Heart right ventricle (tissue), 16 donors: ENCODE measurements around the gene COL26A1. TPM values are rescaled to one million over a fixed set of nuclear protein-coding genes. Genes with fewer than 3 reads are reported as not detected.

Source experiments
- ATAC-seq, 8 donors: fragments of 200-7000 bp; cut with Tn5 transposase; one replicate each; pipeline ENCODE4 v1.9.1; 2020; ENCODE audit warnings: mild to moderate bottlenecking in 8 of 8, moderate library complexity in 8 of 8, moderate number of reproducible peaks in 1 of 8
- DNase-seq, 2 donors: peaks; one replicate each; pipeline ENCODE4 v3.0.0-alpha.2; 2020
- H3K27ac ChIP-seq, 10 donors: fragments of 200-600 bp; sonication (generic) in 2 of 10; one replicate each; pipeline versions ENCODE4 v1.5.0 to v1.8.0; 2020 to 2022; ENCODE audit warnings: mild to moderate bottlenecking in 3 of 10
- H3K27me3 ChIP-seq, 7 donors: fragments of 200-600 bp; one replicate each; pipeline ENCODE4 v1.8.0; 2021 to 2022; ENCODE audit warnings: mild to moderate bottlenecking in 2 of 7
- H3K36me3 ChIP-seq, 9 donors: fragments of 200-600 bp; sonication (generic) in 1 of 9; one replicate each; pipeline versions ENCODE4 v1.5.0 to v1.8.0; 2020 to 2022; ENCODE audit warnings: mild to moderate bottlenecking in 2 of 9
- H3K4me1 ChIP-seq, 9 donors: fragments of 200-600 bp; sonication (generic) in 1 of 9; one replicate each; pipeline versions ENCODE4 v1.5.0 to v1.8.0; 2020 to 2022; ENCODE audit warnings: mild to moderate bottlenecking in 4 of 9
- H3K4me3 ChIP-seq, 10 donors: fragments of 200-600 bp; sonication (generic) in 2 of 10; one replicate each; pipeline versions ENCODE4 v1.5.0 to v1.8.0; 2020 to 2022; ENCODE audit warnings: mild to moderate bottlenecking in 7 of 10, moderate library complexity in 2 of 10
- H3K9me3 ChIP-seq, 11 donors: fragments of 200-600 bp in 10 of 11; sonication (generic) in 2 of 11; one replicate each; pipeline versions ENCODE4 v1.5.0 to v1.8.0; 2013 to 2022; ENCODE audit warnings: mild to moderate bottlenecking in 2 of 11, control low read depth in 1 of 11, moderate library complexity in 1 of 11
- CTCF ChIP-seq, 9 donors: fragments of 200-600 bp; sonication (generic) in 2 of 9; IDR thresholded peaks; one replicate each; pipeline versions ENCODE4 v1.5.0 to v1.8.0; 2021 to 2022; ENCODE audit warnings: antibody characterized with exemption in 9 of 9, mild to moderate bottlenecking in 5 of 9, moderate library complexity in 1 of 9
- WGBS, 2 donors: extraction: QIAGEN DNeasy Blood & Tissue Kit; methylation state at CpG; one replicate each; pipeline ENCODE4 v1.1.7; 2013; ENCODE audit warnings: inconsistent platforms in 1 of 2; 5-methylcytosine and 5-hydroxymethylcytosine counted together
- intact Hi-C, 10 donors: fragments of 100-400 bp; cut with DNase I; formaldehyde crosslinking; loops; one replicate each; pipeline versions ENCODE4 v1.11.1 to v1.14.2; 2022
- polyA plus RNA-seq, 2 donors: library from polyadenylated mRNA; stranded (reverse); fragments of 200-250 nt; gene quantifications; one replicate each; pipeline ENCODE4 v1.2.3, GENCODE V29; 2013
- total RNA-seq, 10 donors: library from RNA; stranded (reverse); fragmentation: NEBNext Ultra II Directional in 3 of 10; extraction: Animal tissue kit (Norgen Biotek cat#: 25700) in 3 of 10; gene quantifications; one replicate each; pipeline versions ENCODE4 v1.2.1 to v1.2.4, GENCODE V29; 2021 to 2023
- donor health status: Arrhythmogenic right ventricular cardiomyopathy.
- donor health status: ischemic (EF 13 %, LVEDD 7.1; RV severe dilation, severe dysfunction).
- donor health status: healthy with polysubstance abuse.
- donor health status: DM: no; HTN: yes; CAD: no.
- donor health status: DM: no; HTN: no; CAD: no.
- donor health status: ischemic (EF 25% LVEDD 6.9; RV normal size, moderate dysfunction).
- donor health status: ischemic (EF 25% LVEDD 5.7; RV mildly dilated, moderate dysfunction).
- donor health status: healthy.
- donor health status: DM: yes; HTN: yes; CAD: no.
- donor health status: Ischemic cardiomyopathy.
- donor health status: ischemic (EF 35%, LVEDD 5.7; RV mildly dilated, moderate dysfunction).
- donor health status: nonischemic (EF 11% LVEDD 7.7; RV severe dilation, severe dysfunction).
- donor health status: DM: yes; HTN: yes; CAD: no.
- donor health status: PGD.
- donor health status: ischemic (EF 29% LVEDD 5.4; RV normal size, mild dysfunction).
- donor health status: nonischemic (EF 23%, LVEDD 6.1; RV moderate dilation, normal function).

Gene COL26A1
- total and polyA plus RNA-seq, 12 donors, result 0.07 to 0.50 TPM; not detected in 10

GRCh38 chr7:101378751-101379174 lies 16.1 kb downstream of the COL26A1 start:
- peak; percentile 22 to 33 for DNase-seq
- H3K9me3 ChIP-seq, result peaks cover 0 to 23% (median 0%) of the 10 kb centered on the region in 11 donors
- no peaks in the 10 kb centered on the region for H3K36me3 ChIP-seq
- peaks cover 0 to 20% (median 0%) of the 10 kb centered on the region in 7 donors for H3K27me3 ChIP-seq
- TF ChIP-seq CTCF (IDR thresholded peaks at IDR 0.05), result peak in 3 of 9 donors; percentile 5 to 15 (median 11)
- H3K27ac ChIP-seq, result no peak overlapping the region
- intact Hi-C loops, result no loop called here
- peaks cover 0 to 7% (median 0%) of the 10 kb centered on the region in 9 donors for H3K4me1 ChIP-seq
- WGBS, 2 donors, result 14 to 18% methylated on average over 13 of the region's 13 CpGs
- peak in 3 of 8 donors; percentile 35 to 63 (median 45) for ATAC-seq
- no peak overlapping the region for H3K4me3 ChIP-seq

- intact Hi-C loops, result no loop called here
- Histone ChIP-seq H3K27ac (no peak overlapping the region), H3K27me3 (peaks cover 0 to 15% (median 0%) of the 10 kb centered on the region in 7 donors), H3K4me3 (no peak overlapping the region), H3K9me3 (peaks cover 0 to 23% (median 0%) of the 10 kb centered on the region in 11 donors), H3K36me3 (no peaks in the 10 kb centered on the region), H3K4me1 (peaks cover 0 to 7% (median 0%) of the 10 kb centered on the region in 9 donors)
- WGBS, 2 donors, result 87 to 92% methylated on average over 4 of the region's 4 CpGs
- no peak for DNase-seq
- TF ChIP-seq CTCF (IDR thresholded peaks at IDR 0.05), result no peak
- ATAC-seq, result no peak
Observed at GRCh38 chr7:101379302-101379701, 16.6 kb downstream of the COL26A1 start.

- 66 to 73% methylated on average over 5 of the region's 5 CpGs for WGBS, 2 donors
- Histone ChIP-seq H3K27ac (no peak overlapping the region), H3K4me3 (no peak overlapping the region), H3K36me3 (no peaks in the 10 kb centered on the region), H3K4me1 (peaks cover 0 to 9% (median 0%) of the 10 kb centered on the region in 9 donors), H3K27me3 (peaks cover 0 to 21% (median 2%) of the 10 kb centered on the region in 7 donors), H3K9me3 (peaks cover 0 to 23% (median 0%) of the 10 kb centered on the region in 11 donors)
- TF ChIP-seq CTCF (IDR thresholded peaks at IDR 0.05), result no peak
- DNase-seq (no peak), ATAC-seq (no peak)
- intact Hi-C loops, result no loop called here
Observed at GRCh38 chr7:101381549-101382111, 19.0 kb downstream of the COL26A1 start.

GRCh38 chr7:101382937-101383336 lies 20.3 kb downstream of the COL26A1 start:
- 69 to 88% methylated on average over 2 of the region's 2 CpGs for WGBS, 2 donors
- no peak for TF ChIP-seq CTCF (IDR thresholded peaks at IDR 0.05)
- ATAC-seq, result no peak

More at GRCh38 chr7:101382937-101383336, 20.3 kb downstream of the COL26A1 start:
- no peak overlapping the region for H3K27ac ChIP-seq
- peaks cover 0 to 15% (median 0%) of the 10 kb centered on the region in 9 donors for H3K4me1 ChIP-seq
- H3K36me3 ChIP-seq, result no peaks in the 10 kb centered on the region
- intact Hi-C loops, result no loop called here
- H3K27me3 ChIP-seq, result peaks cover 0 to 32% (median 9%) of the 10 kb centered on the region in 7 donors
- DNase-seq, result no peak
- no peak overlapping the region for H3K4me3 ChIP-seq
- peaks cover 0 to 23% (median 0%) of the 10 kb centered on the region in 11 donors for H3K9me3 ChIP-seq
